Measurements from ENCODE around the gene ARHGAP10. TPM values are rescaled to one million over a fixed set of nuclear protein-coding genes. Genes with fewer than 3 reads are reported as not detected.

The ARHGAP10 gene
- total RNA-seq, 4 donors from 2014 or later, result 153 to 404 (median 215) TPM

DNA sequence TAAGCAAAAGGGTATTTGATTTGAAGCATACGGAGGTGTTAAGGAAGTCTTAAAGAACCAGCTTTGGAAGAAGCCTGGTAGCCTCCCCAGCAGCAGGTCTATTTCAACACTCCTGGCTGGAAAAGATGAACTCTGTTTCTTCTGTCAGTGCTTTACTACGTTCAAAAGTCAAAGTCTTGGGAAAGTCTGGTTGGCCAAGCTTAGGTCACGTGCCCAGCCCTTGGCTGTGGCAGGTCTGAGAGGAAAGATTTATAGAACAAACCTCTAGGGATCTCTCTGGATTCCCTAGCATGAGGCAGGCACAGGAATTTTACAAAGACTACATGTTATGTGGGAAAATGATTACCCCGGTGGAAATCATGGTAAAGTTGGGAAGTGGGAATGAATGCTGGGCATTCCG is 8.6 kb upstream of the ARHGAP10 start:
- no peaks in the 10 kb centered on the region for H3K4me1 ChIP-seq
- no peak for TF ChIP-seq POLR2A (IDR thresholded peaks at IDR 0.05)
- no peak for TF ChIP-seq EP300 (IDR thresholded peaks at IDR 0.05)
- TF ChIP-seq, protein P1, sequence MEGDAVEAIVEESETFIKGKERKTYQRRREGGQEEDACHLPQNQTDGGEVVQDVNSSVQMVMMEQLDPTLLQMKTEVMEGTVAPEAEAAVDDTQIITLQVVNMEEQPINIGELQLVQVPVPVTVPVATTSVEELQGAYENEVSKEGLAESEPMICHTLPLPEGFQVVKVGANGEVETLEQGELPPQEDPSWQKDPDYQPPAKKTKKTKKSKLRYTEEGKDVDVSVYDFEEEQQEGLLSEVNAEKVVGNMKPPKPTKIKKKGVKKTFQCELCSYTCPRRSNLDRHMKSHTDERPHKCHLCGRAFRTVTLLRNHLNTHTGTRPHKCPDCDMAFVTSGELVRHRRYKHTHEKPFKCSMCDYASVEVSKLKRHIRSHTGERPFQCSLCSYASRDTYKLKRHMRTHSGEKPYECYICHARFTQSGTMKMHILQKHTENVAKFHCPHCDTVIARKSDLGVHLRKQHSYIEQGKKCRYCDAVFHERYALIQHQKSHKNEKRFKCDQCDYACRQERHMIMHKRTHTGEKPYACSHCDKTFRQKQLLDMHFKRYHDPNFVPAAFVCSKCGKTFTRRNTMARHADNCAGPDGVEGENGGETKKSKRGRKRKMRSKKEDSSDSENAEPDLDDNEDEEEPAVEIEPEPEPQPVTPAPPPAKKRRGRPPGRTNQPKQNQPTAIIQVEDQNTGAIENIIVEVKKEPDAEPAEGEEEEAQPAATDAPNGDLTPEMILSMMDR (IDR thresholded peaks at IDR 0.05), result no peak
- no peak for TF ChIP-seq POLR2AphosphoS5 (IDR thresholded peaks at IDR 0.05)
- H3K9me3 ChIP-seq, result no peaks in the 10 kb centered on the region
- 75 to 76% methylated on average over 4 to 5 of the region's 5 CpGs for WGBS, 2 donors (ENCODE audit: low coverage in 1 of 2)
- H3K36me3 ChIP-seq, result no peaks in the 10 kb centered on the region
- H3K27me3 ChIP-seq, result no peaks in the 10 kb centered on the region
- peak; percentile 87 for ATAC-seq
- H3K27ac ChIP-seq, result peak overlapping the region in 1 of 4 donors; percentile 43
- H3K4me3 ChIP-seq, result no peak overlapping the region

DNA sequence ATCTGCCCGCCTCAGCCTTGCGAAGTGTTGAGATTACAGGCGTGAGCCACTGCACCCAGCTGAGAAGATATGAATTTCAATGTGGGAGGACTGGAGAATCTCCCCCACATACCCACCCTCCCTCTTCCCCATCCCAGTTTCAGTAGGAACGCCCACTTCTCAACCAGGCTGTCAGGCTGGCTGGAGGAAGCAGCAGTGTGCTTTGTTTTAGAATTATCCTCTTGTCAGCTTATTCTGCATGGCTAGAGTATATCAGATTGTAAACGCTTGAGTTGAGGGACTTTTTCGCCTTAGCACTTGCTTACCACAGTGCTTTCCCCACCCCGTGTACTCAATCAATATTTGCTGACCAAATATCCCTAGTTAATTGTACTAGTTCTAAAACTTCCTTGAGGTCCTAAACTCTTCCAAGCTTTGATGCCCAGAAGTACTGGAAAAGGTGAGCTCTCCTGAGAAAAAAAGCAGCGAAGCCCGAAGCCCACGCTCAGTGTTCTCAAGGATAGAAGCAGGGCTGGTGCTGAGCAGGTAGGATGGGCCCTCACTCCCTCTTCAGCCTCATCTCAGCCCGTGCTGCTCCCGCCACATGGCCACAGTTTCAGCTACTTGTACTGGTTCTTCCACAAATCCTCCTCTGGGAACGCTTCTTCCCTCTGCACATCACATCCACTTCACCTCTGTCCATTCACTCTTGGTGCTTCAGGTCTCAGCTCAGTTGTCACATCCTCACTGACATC is 7.3 kb upstream of the ARHGAP10 start:
- TF ChIP-seq POLR2AphosphoS5 (IDR thresholded peaks at IDR 0.05), result no peak
- TF ChIP-seq, protein P1 (IDR thresholded peaks at IDR 0.05), result no peak
- no peak for TF ChIP-seq EP300 (IDR thresholded peaks at IDR 0.05)
- TF ChIP-seq POLR2A (IDR thresholded peaks at IDR 0.05), result no peak
- H3K4me1 ChIP-seq, result no peaks in the 10 kb centered on the region
- H3K27ac ChIP-seq, result no peak overlapping the region
- no peak overlapping the region for H3K4me3 ChIP-seq
- 87 to 88% methylated on average over 6 to 13 of the region's 13 CpGs for WGBS, 2 donors (ENCODE audit: low coverage in 1 of 2)
- ATAC-seq, result no peak
- H3K9me3 ChIP-seq, result no peaks in the 10 kb centered on the region
- no peaks in the 10 kb centered on the region for H3K36me3 ChIP-seq
- H3K27me3 ChIP-seq, result no peaks in the 10 kb centered on the region

- WGBS, 2 donors (ENCODE audit: low coverage in 1 of 2), result 85% methylated on average over 2 of the region's 4 CpGs; no CpG with 5 or more reads in 1 of the 2 donors
- TF ChIP-seq, protein P1 (IDR thresholded peaks at IDR 0.05), result no peak
- TF ChIP-seq EP300 (IDR thresholded peaks at IDR 0.05) (no peak), POLR2A (IDR thresholded peaks at IDR 0.05) (no peak), POLR2AphosphoS5 (IDR thresholded peaks at IDR 0.05) (no peak)
- peaks cover 0 to 2% (median 0%) of the 10 kb centered on the region in 3 donors for H3K4me1 ChIP-seq
- no peak for ATAC-seq
- H3K4me3 ChIP-seq, result no peak overlapping the region
- no peaks in the 10 kb centered on the region for H3K36me3 ChIP-seq
- no peaks in the 10 kb centered on the region for H3K27me3 ChIP-seq
- no peak overlapping the region for H3K27ac ChIP-seq
- no peaks in the 10 kb centered on the region for H3K9me3 ChIP-seq
Measured at GRCh38 chr4:147725673-147726072, 6.2 kb upstream of the ARHGAP10 start.

DNA sequence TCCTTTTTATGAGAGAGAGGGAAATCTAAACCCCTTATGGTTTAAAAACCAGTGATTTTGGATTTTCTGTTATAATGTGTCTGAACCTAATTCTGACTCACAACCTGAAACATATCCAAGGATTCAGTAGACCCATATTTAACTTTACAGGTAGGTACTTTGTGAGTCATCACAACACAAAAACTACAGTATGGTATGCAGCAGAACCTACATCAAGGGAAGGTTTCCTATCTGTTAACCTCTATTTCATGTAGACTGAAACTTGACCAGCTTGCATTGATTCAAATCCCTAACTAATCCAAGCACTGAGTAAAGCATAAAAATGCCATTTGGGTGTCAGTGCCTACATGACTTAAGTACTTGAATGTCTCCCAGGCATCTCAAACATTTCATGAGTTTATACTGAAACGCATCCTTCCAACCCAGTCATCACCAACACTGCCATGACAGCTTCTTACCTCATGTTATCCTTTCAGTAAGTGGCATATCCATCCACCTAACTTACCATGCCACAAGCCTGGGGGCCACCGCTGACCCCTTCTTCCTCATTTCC is 4.3 kb upstream of the ARHGAP10 start:
- no peaks in the 10 kb centered on the region for H3K27me3 ChIP-seq
- 100% methylated on average over 1 to 2 of the region's 2 CpGs for WGBS, 2 donors (ENCODE audit: low coverage in 1 of 2)
- H3K9me3 ChIP-seq, result no peaks in the 10 kb centered on the region
- TF ChIP-seq, protein P1 (IDR thresholded peaks at IDR 0.05), result no peak
- TF ChIP-seq POLR2AphosphoS5 (IDR thresholded peaks at IDR 0.05) (no peak), EP300 (IDR thresholded peaks at IDR 0.05) (no peak), POLR2A (IDR thresholded peaks at IDR 0.05) (no peak)
- H3K4me3 ChIP-seq, result no peak overlapping the region
- H3K4me1 ChIP-seq, result peaks cover 0 to 9% (median 0%) of the 10 kb centered on the region in 3 donors
- H3K27ac ChIP-seq, result no peak overlapping the region
- no peaks in the 10 kb centered on the region for H3K36me3 ChIP-seq
- no peak for ATAC-seq

DNA sequence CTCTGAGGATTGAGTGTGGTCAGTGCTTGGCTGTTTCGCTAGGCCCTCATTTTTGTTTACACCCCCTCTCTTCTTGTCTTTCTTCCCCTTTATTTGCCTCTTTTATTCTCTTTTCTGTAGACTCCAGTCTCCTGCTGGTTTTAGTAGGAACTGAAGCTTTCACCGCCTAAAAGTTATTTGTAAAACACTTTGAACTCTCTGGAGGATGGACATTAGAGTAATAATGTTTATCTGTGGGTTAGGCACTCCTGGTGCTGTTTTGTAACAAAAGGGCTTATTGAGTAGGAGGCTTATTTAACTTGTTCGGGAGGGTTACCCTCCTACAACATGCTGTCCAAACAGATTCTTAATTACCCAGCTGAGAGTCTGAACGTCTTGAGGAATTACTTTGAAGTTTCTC is 1.6 kb upstream of the ARHGAP10 start:
- no peak for TF ChIP-seq POLR2A (IDR thresholded peaks at IDR 0.05)
- TF ChIP-seq EP300 (IDR thresholded peaks at IDR 0.05), result no peak
- TF ChIP-seq, protein P1 (IDR thresholded peaks at IDR 0.05), result no peak
- no peak for TF ChIP-seq POLR2AphosphoS5 (IDR thresholded peaks at IDR 0.05)
- H3K27me3 ChIP-seq, result no peaks in the 10 kb centered on the region
- no peaks in the 10 kb centered on the region for H3K9me3 ChIP-seq
- ATAC-seq, result no peak
- 79 to 89% methylated on average over 4 of the region's 4 CpGs for WGBS, 2 donors (ENCODE audit: low coverage in 1 of 2)
- no peaks in the 10 kb centered on the region for H3K36me3 ChIP-seq
- H3K4me1 ChIP-seq, result peaks cover 0 to 11% (median 0%) of the 10 kb centered on the region in 3 donors
- no peak overlapping the region for H3K4me3 ChIP-seq
- no peak overlapping the region for H3K27ac ChIP-seq

Data from gastroesophageal sphincter (tissue), 4 donors.